H1 (cell line): ENCODE measurements around the gene MPIG6B. TPM values are rescaled to one million over a fixed set of nuclear protein-coding genes. Genes with fewer than 3 reads are reported as not detected.

ENCODE experiments used
- CTCF ChIA-PET: fragments of 300-600 bp; sonication (Branson Sonifier 250); formaldehyde crosslinking; loops from one replicate; lab custom pipeline; 2021; ENCODE audit not compliant: partially characterized antibody; lab: Charles Lee
- POLR2A ChIA-PET: fragments of 300-600 bp; sonication (Branson Sonifier 250); formaldehyde crosslinking; loops from one replicate; lab custom pipeline; 2021; ENCODE audit warnings: inconsistent platforms; ENCODE audit not compliant: partially characterized antibody; lab: Charles Lee
- DNase-seq, 2 experiments: peaks; one replicate each; pipeline versions ENCODE4 v3.0.0 to v3.0.0-alpha.2; 2010 to 2022; ENCODE audit warnings: low spot score in 2 of 2, low read depth in 1 of 2, mixed read lengths in 1 of 2
- FAIRE-seq: peaks from 2 replicates; lab custom pipeline; 2011; peaks lifted over from hg19 to GRCh38; lab: Jason Lieb, UNC
- H2AFZ ChIP-seq: 2 replicates; pipeline ENCODE4 v1.8.1; 2012; ENCODE audit warnings: low read length, inconsistent platforms
- H2AK5ac ChIP-seq: 2 replicates; pipeline ENCODE4 v1.6.1; 2013; ENCODE audit warnings: low read depth, low read length
- H2BK120ac ChIP-seq: replicated peaks from 2 replicates; pipeline ENCODE3; 2013; ENCODE audit warnings: low read depth, low read length, inconsistent platforms
- H2BK12ac ChIP-seq: 2 replicates; pipeline ENCODE4 v1.6.1; 2013; ENCODE audit warnings: low read depth, low read length
- H2BK15ac ChIP-seq: 2 replicates; pipeline ENCODE4 v1.6.1; 2013; ENCODE audit warnings: low read length
- H2BK20ac ChIP-seq: 2 replicates; pipeline ENCODE4 v1.6.1; 2013; ENCODE audit warnings: low read length
- H2BK5ac ChIP-seq: 2 replicates; pipeline ENCODE4 v1.6.1; 2013; ENCODE audit warnings: low read depth, low read length
- H3K14ac ChIP-seq: 2 replicates; pipeline ENCODE4 v1.6.1; 2013; ENCODE audit warnings: inconsistent platforms; ENCODE audit not compliant: insufficient read length
- H3K18ac ChIP-seq: 2 replicates; pipeline ENCODE4 v1.6.1; 2013; ENCODE audit warnings: low read length; ENCODE audit errors: extremely low read depth
- H3K23ac ChIP-seq: 2 replicates; pipeline ENCODE4 v1.6.1; 2013; ENCODE audit warnings: inconsistent platforms; ENCODE audit not compliant: insufficient read length
- H3K23me2 ChIP-seq: 2 replicates; pipeline ENCODE4 v1.6.1; 2013; ENCODE audit warnings: low read depth, low read length
- H3K27ac ChIP-seq: 2 replicates; pipeline ENCODE4 v1.6.1; 2011; ENCODE audit warnings: low read depth, low read length, inconsistent platforms
- H3K27me3 ChIP-seq, 4 experiments: replicated peaks in 1 of 4; 1 replicate in 1 of 4; 2 replicates in 3 of 4; pipeline versions ENCODE4 v1.6.1 to v1.8.1; 2011 to 2013; ENCODE audit warnings: low read length in 3 of 4, mild to moderate bottlenecking in 3 of 4, inconsistent platforms in 2 of 4, mixed read lengths in 2 of 4, moderate library complexity in 1 of 4; ENCODE audit not compliant: control insufficient read depth in 3 of 4, insufficient read depth in 3 of 4; ENCODE audit errors: extremely low read depth in 1 of 4
- H3K36me3 ChIP-seq, 4 experiments: 2 replicates each; pipeline versions ENCODE4 v1.6.1 to v1.8.1; 2011 to 2013; ENCODE audit warnings: mild to moderate bottlenecking in 4 of 4, low read length in 3 of 4, moderate library complexity in 2 of 4, control low read depth in 1 of 4, inconsistent platforms in 1 of 4; ENCODE audit not compliant: insufficient read depth in 4 of 4, control insufficient read depth in 2 of 4
- H3K4ac ChIP-seq: replicated peaks from 2 replicates; pipeline ENCODE3; 2013; ENCODE audit warnings: low read length, low read depth, mixed read lengths, inconsistent platforms; ENCODE audit not compliant: insufficient read length
- H3K4me1 ChIP-seq, 4 experiments: replicated peaks in 1 of 4; 1 replicate in 1 of 4; 2 replicates in 3 of 4; pipeline versions ENCODE4 v1.6.1 to v1.8.1; 2011 to 2013; ENCODE audit warnings: low read length in 3 of 4, inconsistent platforms in 2 of 4, mixed read lengths in 1 of 4; ENCODE audit not compliant: insufficient read depth in 4 of 4, control insufficient read depth in 3 of 4
- H3K4me2 ChIP-seq, 2 experiments: 2 replicates each; pipeline versions ENCODE4 v1.6.1 to v1.8.1; 2011 to 2013; ENCODE audit warnings: low read depth in 2 of 2, low read length in 2 of 2, control low read depth in 1 of 2, inconsistent platforms in 1 of 2, mild to moderate bottlenecking in 1 of 2; ENCODE audit not compliant: insufficient read depth in 1 of 2
- H3K4me3 ChIP-seq, 4 experiments: fragments of 200-600, 300-600 bp in 1 of 4; sonication (generic), shearing (Covaris generic), sonication (Bioruptor Twin) in 1 of 4; 2 replicates each; pipeline versions ENCODE4 v1.5.1 to v1.8.1; 2011 to 2016; ENCODE audit warnings: low read length in 4 of 4, low read depth in 3 of 4, control low read depth in 2 of 4, inconsistent platforms in 2 of 4, mild to moderate bottlenecking in 2 of 4, mixed read lengths in 1 of 4, moderate library complexity in 1 of 4; ENCODE audit not compliant: insufficient read depth in 2 of 4; ENCODE audit errors: extremely low read depth in 1 of 4
- H3K56ac ChIP-seq: replicated peaks from 2 replicates; pipeline ENCODE3; 2013; ENCODE audit warnings: low read depth, mild to moderate bottlenecking, mixed read lengths, low read length, inconsistent platforms; ENCODE audit not compliant: insufficient read length
- H3K79me1 ChIP-seq: 2 replicates; pipeline ENCODE4 v1.6.1; 2013; ENCODE audit warnings: low read depth, low read length, control low read depth
- H3K79me2 ChIP-seq, 2 experiments: 2 replicates each; pipeline versions ENCODE4 v1.6.1 to v1.8.1; 2012 to 2013; ENCODE audit warnings: low read length in 2 of 2, mild to moderate bottlenecking in 2 of 2, inconsistent platforms in 1 of 2; ENCODE audit not compliant: insufficient read depth in 2 of 2, control insufficient read depth in 1 of 2
- H3K9ac ChIP-seq, 4 experiments: replicated peaks in 1 of 4; 1 replicate in 1 of 4; 2 replicates in 3 of 4; pipeline versions ENCODE4 v1.6.1 to v1.8.1; 2011 to 2013; ENCODE audit warnings: low read depth in 3 of 4, low read length in 3 of 4, control low read depth in 2 of 4, mild to moderate bottlenecking in 2 of 4, moderate library complexity in 2 of 4, inconsistent platforms in 1 of 4; ENCODE audit errors: extremely low read depth in 1 of 4
- H3K9me3 ChIP-seq, 2 experiments: 2 replicates each; pipeline versions ENCODE4 v1.6.1 to v1.8.1; 2012 to 2013; ENCODE audit warnings: mild to moderate bottlenecking in 2 of 2, moderate library complexity in 2 of 2, control low read depth in 1 of 2, inconsistent platforms in 1 of 2, low read depth in 1 of 2, low read length in 1 of 2, mixed read lengths in 1 of 2; ENCODE audit not compliant: insufficient read depth in 2 of 2
- H4K20me1 ChIP-seq, 2 experiments: replicated peaks in 1 of 2; 2 replicates each; pipeline versions ENCODE3 to v1.8.1; 2011 to 2013; ENCODE audit warnings: inconsistent platforms in 2 of 2, low read length in 2 of 2, mild to moderate bottlenecking in 1 of 2; ENCODE audit not compliant: insufficient read depth in 2 of 2, control insufficient read depth in 1 of 2
- H4K5ac ChIP-seq: 2 replicates; pipeline ENCODE4 v1.6.1; 2013; ENCODE audit warnings: low read length, low read depth, mixed read lengths, inconsistent platforms; ENCODE audit not compliant: insufficient read length
- H4K8ac ChIP-seq: 2 replicates; pipeline ENCODE4 v1.8.0; 2013; ENCODE audit warnings: mild to moderate bottlenecking, moderate library complexity, low read length, inconsistent platforms; ENCODE audit not compliant: insufficient read depth; ENCODE audit errors: extremely low read depth
- H4K91ac ChIP-seq: replicated peaks from 2 replicates; pipeline ENCODE3; 2013; ENCODE audit warnings: low read length, mixed read lengths, inconsistent platforms; ENCODE audit not compliant: insufficient read length
- ZNF274 ChIP-seq: IDR thresholded peaks from 2 replicates; pipeline ENCODE4 v1.7.0; 2012; ENCODE audit warnings: low read length, borderline replicate concordance; ENCODE audit errors: extremely low read depth
- WGBS, 2 experiments: shearing (Covaris generic) in 1 of 2; methylation state at CpG; one replicate each; pipeline versions ENCODE4 v1.1.6 to v1.1.7; 2013 to 2015; ENCODE audit warnings: low lambda C conversion rate in 2 of 2, mixed read lengths in 2 of 2, inconsistent platforms in 1 of 2, low coverage in 1 of 2, missing lambda C conversion rate in 1 of 2; ENCODE audit not compliant: insufficient replicate concordance in 2 of 2, insufficient coverage in 1 of 2, insufficient read length in 1 of 2; ENCODE audit errors: extremely low coverage in 1 of 2, missing lambda C conversion rate in 1 of 2; 5-methylcytosine and 5-hydroxymethylcytosine counted together
- polyA plus RNA-seq, 7 experiments: library from polyadenylated mRNA; depleted of rRNA in 3 of 7; stranded (reverse) in 5 of 7; unstranded in 2 of 7; fragments of >200 nt in 5 of 7; fragments of 200-250 nt in 2 of 7; gene quantifications; 1 replicate in 5 of 7; 2 replicates in 1 of 7; 4 replicates in 1 of 7; pipeline versions ENCODE4 v1.2.1 to v1.2.3, GENCODE V29; 2011 to 2013; ENCODE audit warnings: missing spikeins in 2 of 7, mixed read lengths in 2 of 7
- total RNA-seq: library from RNA; stranded (reverse); fragmentation: NEBNext Ultra II Directional; extraction: Animal tissue kit (Norgen Biotek cat#: 25700); gene quantifications from 2 replicates; pipeline ENCODE4 v1.2.1, GENCODE V29; 2021

The MPIG6B gene
- total and polyA plus RNA-seq, 2 of the 8 experiments (the other 6 are each of a cell fraction or from before 2014, with no cell fraction given): 0.18 TPM; not detected in 1

- H4K8ac ChIP-seq: no peak overlapping the region
- H2BK20ac ChIP-seq: no peak overlapping the region
- no peaks in the 10 kb centered on the region for H3K4me1 ChIP-seq
- no peak overlapping the region for H2BK120ac ChIP-seq
- no peak overlapping the region for H4K5ac ChIP-seq
- no peak for DNase-seq
- peaks cover 1 to 20% (median 14%) of the 10 kb centered on the region in 4 experiments; a peak in 5 of 8 replicates for H3K36me3 ChIP-seq
- CTCF ChIA-PET: interaction anchor here (0.7 to 2.5 kb wide), 12 partner anchors 14 to 259 kb away, joined by 3 to 10 read pairs (median 3); partner anchors contain the start of genes GPANK1 and VARS1
- no peak overlapping the region for H2AFZ ChIP-seq
- FAIRE-seq: no peak
- H3K4ac ChIP-seq: no peak overlapping the region
- H4K20me1 ChIP-seq: no peaks in the 10 kb centered on the region
- no peak overlapping the region for H3K4me2 ChIP-seq
- no peaks in the 10 kb centered on the region for H3K9me3 ChIP-seq
- no peak overlapping the region for H3K18ac ChIP-seq
- H2AK5ac ChIP-seq: no peak overlapping the region
- TF ChIP-seq ZNF274: no peak
- TF ChIP-seq, all 59 proteins: peak for 0
- H3K23me2 ChIP-seq: no peaks in the 10 kb centered on the region
- no peak overlapping the region for H3K9ac ChIP-seq
- H3K27ac ChIP-seq: no peak overlapping the region
- no peaks in the 10 kb centered on the region for H3K79me2 ChIP-seq
- H2BK12ac ChIP-seq: no peak overlapping the region
- H3K14ac ChIP-seq: no peak overlapping the region
- no peak overlapping the region for H2BK5ac ChIP-seq
- H3K27me3 ChIP-seq: no peaks in the 10 kb centered on the region
- no peak overlapping the region for H3K4me3 ChIP-seq
- H3K79me1 ChIP-seq: no peaks in the 10 kb centered on the region
- POLR2A ChIA-PET: interaction anchor here (0.9 to 6.6 kb wide), 10 partner anchors 10 to 147 kb away, joined by 3 to 33 read pairs (median 4); partner anchors contain the start of genes ABHD16A, ATP6V1G2, BAG6 and C6orf47
- H2BK15ac ChIP-seq: no peak overlapping the region
- H3K23ac ChIP-seq: no peak overlapping the region
- H4K91ac ChIP-seq: no peak overlapping the region
- 87% methylated on average over 6 of the region's 6 CpGs; no CpG with 5 or more reads in 1 of the 2 experiments for WGBS, 2 experiments
- H3K56ac ChIP-seq: no peak overlapping the region
Measured at GRCh38 chr6:31693535-31693934, 29.6 kb upstream of the MPIG6B start.
